ENCODE results near the gene ZNF385D.

GRCh38 chr3:21779909-21780308, 28.9 kb upstream of the ZNF385D start:
- no peak for TF ChIP-seq CTCF (IDR thresholded peaks at IDR 0.05)
- TF ChIP-seq POLR2A (IDR thresholded peaks at IDR 0.05) = no peak

Data from testis (tissue), 2 donors.